ENCODE results near the gene TMUB1. TPM values are rescaled to one million over a fixed set of nuclear protein-coding genes. Genes with fewer than 3 reads are reported as not detected.

Gene TMUB1
- total and polyA plus RNA-seq, 2 donors (not counting 1 experiment from before 2014, with no cell fraction given): 49.2 to 102 TPM

- intact Hi-C loops (cut with micrococcal nuclease): no loop called here
- no peak overlapping the region for H3K27ac Mint-ChIP-seq
- H3K27me3 ChIP-seq (replicated peaks in 1 of 4; ENCODE audit: control extremely low read depth in 1 of 4, control insufficient read depth in 3 of 4, insufficient read depth in 4 of 4, low read length in 3 of 4): no peaks in the 10 kb centered on the region
- H4K20me1 ChIP-seq (ENCODE audit: control insufficient read depth, insufficient read depth, low read length, poor library complexity, severe bottlenecking): no peaks in the 10 kb centered on the region
- no peaks in the 10 kb centered on the region for H3K9me3 Mint-ChIP-seq (ENCODE audit: insufficient read depth)
- DNase-seq (no peak), ATAC-seq (ENCODE audit: low read depth) (no peak)
- H3K27ac ChIP-seq (ENCODE audit: low read length in 2 of 2): no peak overlapping the region
- no peaks in the 10 kb centered on the region for H3K9me3 ChIP-seq (ENCODE audit: control extremely low read depth in 1 of 3, control insufficient read depth in 2 of 3, insufficient read depth in 1 of 3, low read length in 2 of 3)
- ChIA-PET CTCF (interaction anchor here (2.0 kb wide), 1 partner anchor 10 kb away, joined by 7 read pairs; no protein-coding TSS in a partner anchor), POLR2A (no interaction called here)
- H3K79me2 ChIP-seq (ENCODE audit: control insufficient read depth, insufficient read depth, low read length): no peaks in the 10 kb centered on the region
- no peak overlapping the region for H2AFZ ChIP-seq (ENCODE audit: insufficient read depth, low read depth, low read length, poor library complexity, severe bottlenecking)
- no peak overlapping the region for H3K4me3 ChIP-seq (ENCODE audit: control extremely low read depth in 1 of 5, extremely low read depth in 1 of 5, insufficient read depth in 1 of 5, low read depth in 2 of 5, low read length in 4 of 5)
- H3K36me3 ChIP-seq (replicated peaks in 1 of 2; ENCODE audit: control extremely low read depth in 1 of 2, control insufficient read depth in 1 of 2, extremely low read depth in 1 of 2, insufficient read depth in 2 of 2, low read length in 1 of 2): no peaks in the 10 kb centered on the region
- peaks cover 0 to 6% of the 10 kb centered on the region in 2 donors for H3K4me1 ChIP-seq (ENCODE audit: control insufficient read depth in 2 of 2, insufficient read depth in 2 of 2, low read length in 2 of 2)
- peaks cover 3% of the 10 kb centered on the region for H3K4me1 Mint-ChIP-seq
- TF ChIP-seq EZH2 (IDR thresholded peaks at IDR 0.05; ENCODE audit: borderline replicate concordance, insufficient read depth, low read depth, low read length, poor library complexity, severe bottlenecking) (no peak), CTCF (IDR thresholded peaks at IDR 0.05) (no peak)
- no peak overlapping the region for H3K4me2 ChIP-seq (replicated peaks; ENCODE audit: low read depth, low read length, poor library complexity, severe bottlenecking)
- WGBS (ENCODE audit: insufficient coverage): 97% methylated on average over 22 of the region's 22 CpGs
- no peak overlapping the region for H3K4me3 Mint-ChIP-seq
- H3K27me3 Mint-ChIP-seq: peaks cover 3% of the 10 kb centered on the region
- no peak overlapping the region for H3K9ac ChIP-seq (ENCODE audit: low read length)
These were observed 42.2 kb upstream of the TMUB1 start for GRCh38 chr7:151125470-151125845.

GRCh38 chr7:151124899-151125399, 41.7 kb upstream of the TMUB1 start:
- Histone ChIP-seq H3K9me3 (ENCODE audit: control extremely low read depth in 1 of 3, control insufficient read depth in 2 of 3, insufficient read depth in 1 of 3, low read length in 2 of 3) (no peaks in the 10 kb centered on the region), H3K4me1 (ENCODE audit: control insufficient read depth in 2 of 2, insufficient read depth in 2 of 2, low read length in 2 of 2) (peaks cover 0 to 6% of the 10 kb centered on the region in 2 donors), H4K20me1 (ENCODE audit: control insufficient read depth, insufficient read depth, low read length, poor library complexity, severe bottlenecking) (no peaks in the 10 kb centered on the region), H3K36me3 (replicated peaks in 1 of 2; ENCODE audit: control extremely low read depth in 1 of 2, control insufficient read depth in 1 of 2, extremely low read depth in 1 of 2, insufficient read depth in 2 of 2, low read length in 1 of 2) (no peaks in the 10 kb centered on the region), H2AFZ (ENCODE audit: insufficient read depth, low read depth, low read length, poor library complexity, severe bottlenecking) (no peak overlapping the region), H3K4me3 (ENCODE audit: control extremely low read depth in 1 of 5, extremely low read depth in 1 of 5, insufficient read depth in 1 of 5, low read depth in 2 of 5, low read length in 4 of 5) (no peak overlapping the region), H3K27me3 (replicated peaks in 1 of 4; ENCODE audit: control extremely low read depth in 1 of 4, control insufficient read depth in 3 of 4, insufficient read depth in 4 of 4, low read length in 3 of 4) (no peaks in the 10 kb centered on the region), H3K4me2 (replicated peaks; ENCODE audit: low read depth, low read length, poor library complexity, severe bottlenecking) (no peak overlapping the region), H3K27ac (ENCODE audit: low read length in 2 of 2) (no peak overlapping the region), H3K9ac (ENCODE audit: low read length) (no peak overlapping the region), H3K79me2 (ENCODE audit: control insufficient read depth, insufficient read depth, low read length) (no peaks in the 10 kb centered on the region)
- WGBS (ENCODE audit: insufficient coverage): 92% methylated on average over 12 of the region's 14 CpGs
- POLR2A ChIA-PET: no interaction called here
- no peaks in the 10 kb centered on the region for H3K9me3 Mint-ChIP-seq (ENCODE audit: insufficient read depth)
- no peak overlapping the region for H3K4me3 Mint-ChIP-seq
- CTCF ChIA-PET: interaction anchor here (1.0 to 2.0 kb wide), 9 partner anchors 8 to 181 kb away, joined by 3 to 17 read pairs (median 6); partner anchors contain the start of gene FASTK
- intact Hi-C loops (cut with micrococcal nuclease): loop anchor here (1.0 kb wide), 1 partner anchor 47 kb away; no protein-coding TSS in a partner anchor
- TF ChIP-seq CTCF (IDR thresholded peaks at IDR 0.05): no peak
- TF ChIP-seq EZH2 (IDR thresholded peaks at IDR 0.05; ENCODE audit: borderline replicate concordance, insufficient read depth, low read depth, low read length, poor library complexity, severe bottlenecking): no peak
- H3K27me3 Mint-ChIP-seq: peaks cover 3% of the 10 kb centered on the region
- peaks cover 3% of the 10 kb centered on the region for H3K4me1 Mint-ChIP-seq
- no peak overlapping the region for H3K27ac Mint-ChIP-seq
- no peak for ATAC-seq (ENCODE audit: low read depth)
- no peak for DNase-seq

Data from B cell (primary cell).